ENCODE data around the gene FBXL16. TPM values are rescaled to one million over a fixed set of nuclear protein-coding genes. Genes with fewer than 3 reads are reported as not detected.

FBXL16 gene
- total RNA-seq, 1 experiment from 2014 or later, result 14.6 TPM

DNA sequence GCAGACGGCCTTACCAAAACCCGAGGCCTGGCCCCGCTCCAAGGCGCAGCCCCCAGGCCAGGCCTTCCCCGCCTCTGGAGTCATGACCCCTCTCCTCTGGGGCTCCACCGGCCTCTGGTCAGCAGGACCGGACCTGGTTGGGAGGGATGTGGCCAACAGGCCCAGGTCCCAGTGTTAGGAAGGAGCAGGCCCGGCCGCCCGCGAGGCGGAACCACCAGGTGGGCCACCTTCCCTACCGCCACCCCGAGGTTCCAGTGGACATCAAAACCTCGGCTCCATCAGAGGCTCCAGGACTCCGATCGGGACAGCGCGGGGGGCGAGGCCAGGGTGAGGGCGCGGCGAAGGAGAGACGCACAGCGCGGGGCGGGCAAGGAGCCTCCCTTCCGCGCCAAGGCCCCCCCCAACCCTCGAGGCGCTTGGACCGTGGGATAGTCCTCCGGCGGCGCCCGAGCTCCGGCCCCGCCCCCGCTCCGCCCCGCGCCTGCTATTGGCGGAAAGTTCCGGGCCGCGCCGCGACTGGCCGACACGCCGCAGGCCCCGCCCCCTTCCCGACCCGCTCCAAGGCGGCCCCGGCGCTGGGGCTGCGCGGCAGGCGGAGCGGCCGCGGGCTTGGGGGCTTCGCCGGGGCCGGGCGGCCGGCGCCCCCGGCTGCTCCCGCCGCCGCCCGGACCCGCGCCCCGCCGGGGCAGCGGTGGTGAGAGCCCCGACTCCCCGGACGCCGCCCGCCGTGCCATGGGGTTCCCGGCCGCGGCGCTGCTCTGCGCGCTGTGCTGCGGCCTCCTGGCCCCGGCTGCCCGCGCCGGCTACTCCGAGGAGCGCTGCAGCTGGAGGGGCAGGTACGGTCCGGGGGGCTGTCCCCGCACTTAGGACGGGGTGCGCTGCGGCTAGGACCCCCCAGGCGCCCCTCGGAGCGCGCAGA, 9.2 kb upstream of the FBXL16 start, which contains the start of gene METRN:
TSS of gene METRN (plus strand) at position 561 of the 919 bp plus-strand sequence. CDS start at position 733, 172 bp downstream.
- DNase-seq (ENCODE audit: low spot score), result peak; percentile 85
- in situ Hi-C loops (cut with HindIII; ENCODE audit: low sequenced_read_pairs), result loop anchor here (10.0 to 25.0 kb wide), 2 partner anchors 147 to 260 kb away; partner anchors contain the start of gene LMF1

DNA sequence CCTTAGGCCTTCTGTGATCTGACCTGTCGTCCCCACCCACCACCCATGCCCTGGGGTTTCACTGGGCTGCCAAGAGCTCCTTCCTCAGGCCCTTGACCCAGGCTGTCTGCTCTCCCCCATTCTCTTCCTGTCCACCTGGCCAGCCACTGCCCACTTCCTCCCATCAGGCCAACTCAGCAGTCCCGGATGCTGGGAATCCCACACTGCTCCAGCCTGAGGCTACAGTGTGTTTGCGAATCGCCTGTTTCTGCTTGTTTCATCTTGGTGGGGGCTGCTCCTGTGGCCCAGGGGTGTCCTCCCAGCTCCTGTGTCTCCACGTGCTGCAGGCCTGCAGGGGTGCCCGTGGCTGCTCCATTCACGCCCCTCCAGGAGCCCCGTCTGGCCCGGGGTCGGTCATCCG, 8.5 kb upstream of the FBXL16 start:
- DNase-seq (ENCODE audit: low spot score), result no peak
- in situ Hi-C loops (cut with HindIII; ENCODE audit: low sequenced_read_pairs), result loop anchor here (10.0 to 25.0 kb wide), 2 partner anchors 148 to 261 kb away; partner anchors contain the start of gene LMF1

GRCh38 chr16:712740-713250, 7.2 kb upstream of the FBXL16 start:
- in situ Hi-C loops (cut with HindIII; ENCODE audit: low sequenced_read_pairs), result loop anchor here (10.0 to 25.0 kb wide), 2 partner anchors 150 to 262 kb away; partner anchors contain the start of gene LMF1

DNA sequence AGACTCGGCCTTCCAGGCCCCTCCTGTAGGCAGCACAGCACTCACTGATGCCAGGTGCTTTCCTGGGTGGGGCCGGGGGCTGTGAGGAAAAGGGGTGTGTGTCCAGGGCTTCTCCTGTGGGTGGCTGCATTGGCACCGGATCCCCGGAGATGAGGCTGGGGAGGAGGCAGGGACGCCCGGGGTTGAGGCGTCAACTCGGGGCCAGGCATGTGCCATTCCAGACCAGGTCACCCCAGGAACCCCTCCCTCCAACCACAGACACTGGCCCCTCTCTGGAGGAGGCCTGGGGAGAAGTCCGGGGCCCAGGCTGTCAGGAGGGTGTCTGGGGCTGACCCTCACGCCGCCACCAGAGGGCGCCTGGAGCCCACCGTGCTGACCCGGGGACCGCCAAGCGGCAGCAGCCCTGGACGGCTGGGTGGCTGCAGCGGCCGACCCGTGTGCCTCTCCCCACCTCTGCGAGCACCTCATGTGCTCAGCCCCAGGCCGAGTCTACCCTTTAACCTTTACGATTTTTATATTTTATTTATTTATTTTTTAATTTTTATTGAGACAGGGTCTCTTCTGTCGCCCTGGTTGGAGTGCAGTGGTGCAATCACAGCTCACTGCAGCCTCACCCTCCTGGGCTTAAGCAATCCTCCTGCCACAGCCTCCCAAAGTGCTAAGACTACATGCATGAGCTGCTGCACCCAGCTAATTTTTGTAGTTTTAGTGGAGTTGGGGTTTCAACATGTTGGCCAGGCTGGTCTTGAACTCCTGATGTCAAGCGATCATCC, 6.1 kb upstream of the FBXL16 start:
- DNase-seq (ENCODE audit: low spot score), result peak; percentile 78
- in situ Hi-C loops (cut with HindIII; ENCODE audit: low sequenced_read_pairs), result loop anchor here (10.0 to 25.0 kb wide), 2 partner anchors 151 to 263 kb away; partner anchors contain the start of gene LMF1

More at GRCh38 chr16:712740-713250, 7.2 kb upstream of the FBXL16 start:
- peak; percentile 63 for DNase-seq (ENCODE audit: low spot score)

GRCh38 chr16:711084-711483, 5.5 kb upstream of the FBXL16 start:
- in situ Hi-C loops (cut with HindIII; ENCODE audit: low sequenced_read_pairs), result loop anchor here (10.0 to 25.0 kb wide), 2 partner anchors 151 to 264 kb away; partner anchors contain the start of gene LMF1
- no peak for DNase-seq (ENCODE audit: low spot score)

DNA sequence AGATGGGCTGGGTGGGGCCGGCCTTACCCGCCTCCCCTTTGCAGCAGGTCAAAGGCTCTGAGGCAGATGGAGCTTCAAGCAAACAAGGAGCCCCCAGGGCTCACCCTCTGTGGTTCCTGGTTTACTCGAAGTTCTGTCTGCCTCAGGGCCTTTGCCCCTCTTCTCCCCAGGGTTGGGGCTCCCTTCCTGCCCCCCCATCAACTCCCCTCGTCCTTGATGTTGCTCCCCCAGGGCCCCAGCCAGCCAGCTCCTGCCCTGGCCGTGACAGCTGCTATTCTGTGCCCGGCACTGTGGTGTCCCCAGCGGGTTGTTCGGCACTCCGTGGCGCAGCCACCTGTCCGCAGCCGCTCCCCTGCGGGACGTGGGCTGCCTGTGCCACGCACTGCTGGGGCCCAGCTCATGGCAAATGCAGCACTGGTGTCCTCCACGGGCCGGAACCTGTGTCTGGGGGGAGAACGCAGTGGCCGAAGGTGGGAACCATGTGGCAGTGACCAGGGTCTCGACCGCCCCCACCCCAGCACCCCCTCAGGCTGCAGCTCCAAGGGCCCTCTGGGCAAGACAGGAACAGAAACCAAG, 5.0 kb upstream of the FBXL16 start:
- in situ Hi-C loops (cut with HindIII; ENCODE audit: low sequenced_read_pairs), result loop anchor here (10.0 to 25.0 kb wide), 2 partner anchors 152 to 264 kb away; partner anchors contain the start of gene LMF1
- DNase-seq (ENCODE audit: low spot score), result no peak

DNA sequence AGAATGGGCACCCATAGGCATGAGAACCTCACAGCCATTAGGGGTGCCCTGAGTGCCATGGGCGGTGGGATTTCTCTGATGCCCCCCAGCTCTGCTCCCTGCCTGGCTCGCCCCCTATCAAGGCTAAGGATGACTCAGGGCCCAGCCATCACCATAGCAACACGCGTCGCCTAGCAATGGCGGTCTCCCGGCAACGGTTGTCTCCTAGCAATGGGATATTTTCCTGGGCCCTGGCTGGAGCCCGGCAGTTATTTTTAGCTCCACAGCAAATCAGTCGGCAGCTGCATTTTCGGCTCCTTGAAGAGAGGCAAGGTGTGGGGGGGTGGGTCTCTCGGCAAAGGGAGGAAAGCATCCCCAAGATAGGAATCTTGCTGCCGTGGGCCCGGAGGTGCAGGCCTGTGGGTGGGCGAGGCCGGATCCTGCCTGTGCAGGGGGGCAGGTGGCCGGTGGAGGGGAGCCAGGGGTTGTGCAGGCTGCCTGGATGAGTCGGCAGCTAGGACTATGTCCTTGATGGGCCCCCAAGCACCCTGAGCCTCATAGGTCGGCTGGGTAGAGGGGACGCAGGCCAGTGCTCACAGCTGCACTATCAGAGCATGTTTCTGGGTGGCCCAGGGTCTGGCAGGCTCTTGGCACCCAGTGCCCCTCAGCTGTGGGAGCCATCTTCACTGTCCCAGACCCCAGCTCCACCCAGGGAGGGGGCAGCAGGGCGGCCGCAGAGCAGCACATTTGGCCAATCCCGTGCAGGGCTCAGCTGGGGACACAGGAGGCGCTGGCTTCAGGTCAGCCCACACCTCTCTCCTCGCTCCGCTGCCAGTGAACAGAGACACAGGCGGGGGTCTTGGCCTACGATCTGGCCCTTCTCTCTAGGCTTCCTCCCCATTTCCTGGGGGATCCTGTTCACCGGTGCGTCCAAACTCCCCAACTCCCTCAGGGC, 4.2 kb upstream of the FBXL16 start:
- peak; percentile 98 for DNase-seq (ENCODE audit: low spot score)
- in situ Hi-C loops (cut with HindIII; ENCODE audit: low sequenced_read_pairs), result loop anchor here (10.0 to 25.0 kb wide), 2 partner anchors 152 to 265 kb away; partner anchors contain the start of gene LMF1

- in situ Hi-C loops (cut with HindIII; ENCODE audit: low sequenced_read_pairs), result loop anchor here (25.0 kb wide), 1 partner anchor 153 kb away; no protein-coding TSS in a partner anchor
- no peak for DNase-seq (ENCODE audit: low spot score)
Measured at GRCh38 chr16:708959-709358, 3.4 kb upstream of the FBXL16 start.

GRCh38 chr16:708019-708418, 2.4 kb upstream of the FBXL16 start:
- no peak for DNase-seq (ENCODE audit: low spot score)
- in situ Hi-C loops (cut with HindIII; ENCODE audit: low sequenced_read_pairs), result loop anchor here (25.0 kb wide), 1 partner anchor 154 kb away; no protein-coding TSS in a partner anchor

DNA sequence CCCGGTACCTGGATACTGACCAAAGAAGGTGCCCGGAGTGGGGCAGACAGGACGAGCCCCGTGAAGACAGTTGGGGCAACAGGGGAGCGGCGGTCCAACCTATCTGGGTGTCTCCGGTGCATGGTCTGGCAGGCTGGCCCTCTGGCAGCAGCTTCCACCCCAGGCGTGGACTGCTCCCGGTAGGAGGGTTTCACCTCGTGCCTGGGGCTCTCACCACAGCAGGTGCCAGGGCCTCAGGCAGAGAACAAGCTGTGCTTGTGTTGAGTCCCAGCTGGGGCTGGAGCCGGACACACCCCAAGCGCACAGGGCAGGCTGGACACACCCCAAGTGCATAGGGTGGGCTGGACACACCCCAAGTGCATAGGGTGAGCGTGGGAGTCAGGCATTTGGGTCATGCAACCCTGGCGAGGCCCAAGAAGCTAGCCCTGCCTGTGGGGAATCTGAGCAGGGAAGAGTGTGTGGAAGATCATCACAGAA, 1.5 kb upstream of the FBXL16 start:
- DNase-seq (ENCODE audit: low spot score), result no peak
- in situ Hi-C loops (cut with HindIII; ENCODE audit: low sequenced_read_pairs), result loop anchor here (25.0 kb wide), 1 partner anchor 155 kb away; no protein-coding TSS in a partner anchor

GRCh38 chr16:706189-707061, 824 bp upstream of the FBXL16 start:
- in situ Hi-C loops (cut with HindIII; ENCODE audit: low sequenced_read_pairs), result loop anchor here (25.0 kb wide), 1 partner anchor 156 kb away; no protein-coding TSS in a partner anchor

DNA sequence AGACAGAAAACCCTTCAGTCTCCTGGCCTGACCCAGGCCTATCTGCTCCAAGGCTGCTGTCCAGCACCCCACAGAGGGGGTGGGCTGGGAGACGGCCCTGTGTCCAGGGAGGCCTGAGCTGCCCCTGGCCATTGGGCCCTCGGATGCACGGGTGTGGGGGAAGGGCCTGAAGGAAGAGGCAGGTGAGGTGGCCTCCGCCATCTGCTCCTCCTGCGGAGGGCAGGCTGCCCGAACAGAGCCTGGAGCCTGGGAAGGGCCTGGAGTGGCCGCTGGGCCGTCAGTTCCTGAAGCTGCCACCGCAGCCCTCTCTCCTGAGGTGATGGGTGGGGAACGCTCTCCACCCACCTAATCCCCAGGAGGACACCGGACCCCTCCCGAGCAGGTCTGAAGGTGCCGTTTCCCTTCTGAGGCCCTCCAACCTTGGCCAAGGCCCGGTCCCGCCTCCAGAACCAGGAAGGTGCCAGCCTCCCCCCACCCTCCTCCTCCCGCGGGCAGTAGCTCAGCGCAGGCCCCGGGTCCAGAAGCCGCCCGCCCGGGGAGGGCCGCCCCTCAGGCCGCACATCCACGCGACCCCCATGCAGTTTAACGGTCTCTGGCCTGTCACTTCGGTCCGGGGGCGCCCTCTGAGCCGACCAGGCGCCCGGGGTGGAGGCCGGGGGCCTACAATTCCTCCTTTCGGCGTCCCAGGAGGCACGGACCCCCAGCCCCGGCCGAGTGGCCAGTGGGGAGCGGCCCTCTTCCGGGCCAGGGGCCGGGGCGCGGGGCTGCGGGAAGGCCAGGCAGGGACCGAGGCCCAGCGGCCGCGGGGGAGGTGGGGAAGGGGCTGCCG, 835 bp downstream of the FBXL16 start:
- in situ Hi-C loops (cut with HindIII; ENCODE audit: low sequenced_read_pairs), result loop anchor here (25.0 kb wide), 1 partner anchor 158 kb away; no protein-coding TSS in a partner anchor
- peak; percentile 84 for DNase-seq (ENCODE audit: low spot score)

More at GRCh38 chr16:706189-707061, 824 bp upstream of the FBXL16 start:
- no peak for DNase-seq (ENCODE audit: low spot score)

DNA sequence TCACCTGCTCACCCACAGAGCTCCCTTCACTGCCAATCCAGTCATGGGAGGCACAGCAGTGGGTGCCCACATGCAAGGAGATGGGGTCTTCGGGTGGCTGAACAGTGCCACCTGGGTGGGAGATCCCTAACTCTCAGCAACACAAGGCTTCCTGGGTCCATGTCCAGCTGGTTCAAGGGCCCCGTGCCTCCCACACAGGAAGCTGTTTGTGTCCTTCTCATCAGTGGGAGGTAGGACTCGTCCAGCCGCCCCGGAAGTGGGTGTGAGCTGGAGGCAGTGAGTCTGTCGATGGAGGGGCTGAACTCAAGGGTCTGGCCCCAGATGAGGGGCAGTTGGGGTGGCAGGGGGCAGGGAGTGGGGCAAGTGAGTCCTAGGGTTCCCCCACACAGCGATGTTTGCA, 1.6 kb downstream of the FBXL16 start:
- in situ Hi-C loops (cut with HindIII; ENCODE audit: low sequenced_read_pairs), result loop anchor here (25.0 kb wide), 1 partner anchor 158 kb away; no protein-coding TSS in a partner anchor
- DNase-seq (ENCODE audit: low spot score), result no peak

DNA sequence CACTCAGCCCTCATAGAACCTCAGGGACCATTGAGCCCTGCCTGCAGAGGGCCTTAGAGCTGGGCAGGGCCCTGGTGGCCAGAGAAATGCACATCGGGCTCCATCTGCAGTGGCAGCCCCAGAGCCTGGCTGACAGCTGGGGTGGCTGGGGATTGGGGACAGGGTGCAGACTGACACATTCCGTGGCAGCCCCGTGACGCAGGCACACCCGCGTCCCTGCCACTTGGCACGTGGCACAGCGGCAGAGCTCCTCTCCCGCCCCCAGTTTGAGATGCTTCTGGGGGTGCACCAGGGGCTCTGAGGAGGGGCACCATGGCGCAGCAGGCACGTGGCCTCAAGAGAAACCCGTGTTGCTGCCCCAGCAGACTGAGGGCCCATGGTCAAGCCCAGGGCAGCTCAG, 2.2 kb downstream of the FBXL16 start:
- in situ Hi-C loops (cut with HindIII; ENCODE audit: low sequenced_read_pairs), result loop anchor here (25.0 kb wide), 1 partner anchor 159 kb away; no protein-coding TSS in a partner anchor
- no peak for DNase-seq (ENCODE audit: low spot score)

- in situ Hi-C loops (cut with HindIII; ENCODE audit: low sequenced_read_pairs), result loop anchor here (25.0 kb wide), 1 partner anchor 160 kb away; no protein-coding TSS in a partner anchor
- no peak for DNase-seq (ENCODE audit: low spot score)
Measured at GRCh38 chr16:702341-702740, 3.3 kb downstream of the FBXL16 start.
